G401 (cell line): Measurements from ENCODE around the gene FGL2. TPM values are rescaled to one million over a fixed set of nuclear protein-coding genes. Genes with fewer than 3 reads are reported as not detected.
"Not testable (repeated sequence)": the region's sequence is repeated elsewhere in the genome, so short reads cannot be mapped to it uniquely, and the experiment has no call there.

Experiments
- DNase-seq: peaks from one replicate; pipeline ENCODE4 v3.0.0-alpha.2; 2015; ENCODE audit warnings: low spot score
- in situ Hi-C: cut with HindIII; loops from 2 replicates; pipeline ENCODE4 v1.10.0; 2016; ENCODE audit warnings: low sequenced_read_pairs, mixed read lengths
- total RNA-seq: library from RNA; depleted of rRNA; stranded (reverse); fragments of >200 nt; shearing (Covaris generic); gene quantifications from 2 replicates; pipeline ENCODE4 v1.2.3, GENCODE V29; 2014

FGL2 gene
- total RNA-seq, 1 experiment from 2014 or later = not detected

DNA sequence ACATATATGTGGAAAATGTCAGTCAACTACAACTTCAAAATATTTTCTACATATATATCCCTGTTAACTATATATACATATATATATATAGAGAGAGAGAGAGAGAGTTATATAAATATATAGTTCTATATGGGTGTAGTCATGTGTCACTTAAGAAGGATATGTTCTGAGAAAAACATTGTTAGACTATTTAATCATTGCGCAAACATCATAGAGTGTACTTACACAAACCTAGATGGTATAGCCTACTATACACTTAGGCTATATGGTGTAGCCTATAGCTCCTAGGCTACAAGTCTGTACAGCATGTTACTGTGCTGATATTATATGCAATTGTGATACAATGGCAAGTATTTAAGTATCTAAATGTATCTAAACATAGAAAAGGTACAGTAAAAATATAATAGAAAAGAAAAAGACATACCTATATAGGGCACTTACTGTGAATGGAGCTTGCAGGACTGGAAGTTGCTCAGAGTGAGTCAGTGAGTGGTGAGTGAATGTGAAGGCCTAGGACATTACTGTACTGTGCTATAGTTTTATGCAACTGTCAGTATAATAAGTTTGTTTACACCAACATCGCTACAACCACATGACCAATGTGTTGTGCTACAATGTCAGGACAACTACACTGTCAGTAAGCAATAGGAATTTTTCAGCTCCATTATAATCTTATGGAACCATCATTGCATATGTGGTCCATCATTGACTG is 18.0 kb upstream of the FGL2 start:
- in situ Hi-C loops = no loop called here
- no peak for DNase-seq

- no peak for DNase-seq
- in situ Hi-C loops = no loop called here
Observed at GRCh38 chr7:77216181-77216845, 16.7 kb upstream of the FGL2 start.

DNA sequence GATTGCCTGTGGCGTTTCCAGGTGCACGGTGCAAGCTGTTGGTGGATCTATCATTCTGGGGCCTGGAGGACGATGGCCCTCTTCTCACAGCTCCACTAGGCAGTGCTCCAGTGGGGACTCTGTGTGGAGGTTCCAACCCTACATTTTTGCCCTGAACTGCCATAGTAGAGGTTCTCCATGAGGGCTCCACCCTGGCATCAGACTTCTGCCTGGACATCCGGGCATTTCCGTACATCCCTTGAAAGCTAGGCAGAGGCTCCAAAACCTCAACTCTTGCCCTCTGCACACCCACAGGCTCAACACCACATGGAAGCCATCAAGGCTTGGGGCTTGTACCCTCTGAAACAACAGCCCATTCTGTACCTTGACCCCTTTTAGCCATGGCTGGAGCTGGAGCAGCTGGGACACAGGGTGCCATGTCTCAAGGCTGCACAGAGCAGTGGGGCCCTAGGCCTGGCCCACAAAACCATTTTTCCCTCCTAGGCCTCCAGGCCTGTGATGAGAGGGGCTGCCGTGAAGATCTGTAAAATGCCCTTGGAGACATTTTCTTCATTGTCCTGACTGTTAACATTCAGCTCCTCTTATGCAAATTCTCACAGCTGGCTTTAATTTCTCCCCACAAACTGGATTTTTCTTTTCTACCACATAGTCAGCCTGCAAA is 10.0 kb upstream of the FGL2 start:
- in situ Hi-C loops = no loop called here
- no peak for DNase-seq

- DNase-seq = no peak
- in situ Hi-C loops = no loop called here
Observed at GRCh38 chr7:77208416-77208815, 8.8 kb upstream of the FGL2 start.

GRCh38 chr7:77205706-77206105 is 6.1 kb upstream of the FGL2 start:
- in situ Hi-C loops = no loop called here
- DNase-seq = no peak

DNA sequence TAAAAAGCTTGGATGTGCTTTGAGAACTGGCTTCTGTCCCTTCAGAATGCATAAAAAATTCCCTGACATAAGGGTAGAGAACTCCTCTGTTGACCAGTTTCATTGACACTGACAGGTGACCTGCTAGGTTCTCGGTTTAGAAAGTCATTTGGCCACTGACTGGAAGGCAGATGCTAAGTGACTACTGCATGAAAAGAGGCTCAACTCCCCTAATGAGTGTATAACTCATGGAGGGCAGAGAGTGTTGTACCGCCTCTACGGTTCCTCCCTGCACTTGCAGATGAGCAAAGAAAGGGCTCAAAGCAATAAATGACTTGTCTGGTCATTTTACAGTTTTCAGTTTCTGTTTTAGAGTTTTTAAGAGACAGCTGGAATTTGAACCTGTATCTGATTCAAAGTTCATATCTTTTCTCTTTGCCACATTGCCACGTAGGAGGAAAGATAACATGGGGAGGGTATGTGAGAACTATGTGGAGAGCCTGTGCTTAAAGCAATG is 2.9 kb upstream of the FGL2 start:
- no peak for DNase-seq
- in situ Hi-C loops = no loop called here

GRCh38 chr7:77200542-77200941 is 923 bp upstream of the FGL2 start:
- in situ Hi-C loops = no loop called here
- no peak for DNase-seq

DNA sequence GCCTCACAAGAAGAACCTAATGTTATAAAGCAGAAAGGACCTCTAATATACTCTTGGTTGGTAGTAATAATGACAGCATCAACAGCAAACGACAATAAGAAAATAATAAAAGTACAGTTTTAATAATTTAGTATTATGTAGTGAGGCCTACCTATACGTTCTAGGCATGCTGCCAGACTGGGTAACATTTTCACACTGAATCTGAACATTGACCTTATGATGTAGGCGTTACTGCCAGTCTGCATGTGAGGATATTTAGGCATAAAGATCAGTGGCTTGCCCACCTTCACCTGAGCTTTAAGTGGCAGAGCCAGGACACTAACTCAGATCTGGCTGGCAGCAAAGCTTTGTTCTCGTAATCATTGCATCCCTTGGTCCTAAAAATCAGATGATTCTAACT is 2.5 kb downstream of the FGL2 start:
- DNase-seq = no peak
- in situ Hi-C loops = no loop called here

DNA sequence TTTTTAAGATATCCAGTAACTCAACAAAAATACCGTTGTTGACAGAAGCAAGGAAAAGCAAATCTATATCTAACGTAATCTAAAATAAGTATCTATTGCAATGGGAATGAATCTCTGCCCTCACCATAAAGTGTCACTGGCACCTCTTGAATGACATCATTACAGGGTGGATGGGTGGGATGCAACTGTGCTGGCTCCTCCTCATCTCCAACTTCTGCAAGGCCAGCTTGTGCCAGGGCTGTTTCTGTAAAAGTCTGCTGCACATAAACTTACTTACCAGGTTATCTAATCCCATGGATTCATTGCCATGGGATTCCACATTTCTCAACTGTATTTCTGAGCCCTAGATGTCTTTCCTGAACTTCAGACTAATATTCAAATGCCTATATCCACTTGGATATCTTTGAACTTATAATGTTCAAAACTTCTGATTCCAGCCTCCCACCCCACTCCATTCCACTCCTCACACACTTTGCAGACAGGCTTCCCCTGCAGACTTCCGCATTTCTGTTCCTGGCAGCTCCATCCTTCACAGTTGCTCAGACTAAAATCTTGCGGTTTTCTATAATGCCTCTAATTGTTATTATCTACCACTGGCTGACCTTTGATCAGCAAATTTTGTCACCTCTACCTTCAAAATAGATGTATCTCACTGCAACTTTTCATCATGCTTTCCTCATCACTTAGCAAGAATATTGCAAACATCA is 10.7 kb downstream of the FGL2 start:
- no peak for DNase-seq
- in situ Hi-C loops = no loop called here

DNA sequence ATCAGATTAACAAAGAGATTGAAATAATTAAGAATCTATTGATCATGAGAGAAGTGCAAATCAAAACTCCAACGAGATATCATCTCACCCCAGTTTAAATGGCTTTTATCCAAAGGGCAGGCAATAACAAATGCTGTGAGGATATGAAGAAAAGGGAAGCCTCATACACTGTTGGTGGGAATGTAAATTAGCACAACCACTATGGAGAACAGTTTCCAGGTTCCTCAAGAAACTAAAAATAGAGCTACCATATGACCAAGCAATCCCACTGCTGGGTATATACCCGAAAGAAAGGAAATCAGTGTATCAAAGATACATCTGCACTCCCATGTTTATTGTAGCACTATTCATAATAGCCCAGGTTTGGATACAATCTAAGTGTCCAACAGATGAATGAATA is 13.8 kb downstream of the FGL2 start:
- DNase-seq = no peak
- in situ Hi-C loops = no loop called here

DNA sequence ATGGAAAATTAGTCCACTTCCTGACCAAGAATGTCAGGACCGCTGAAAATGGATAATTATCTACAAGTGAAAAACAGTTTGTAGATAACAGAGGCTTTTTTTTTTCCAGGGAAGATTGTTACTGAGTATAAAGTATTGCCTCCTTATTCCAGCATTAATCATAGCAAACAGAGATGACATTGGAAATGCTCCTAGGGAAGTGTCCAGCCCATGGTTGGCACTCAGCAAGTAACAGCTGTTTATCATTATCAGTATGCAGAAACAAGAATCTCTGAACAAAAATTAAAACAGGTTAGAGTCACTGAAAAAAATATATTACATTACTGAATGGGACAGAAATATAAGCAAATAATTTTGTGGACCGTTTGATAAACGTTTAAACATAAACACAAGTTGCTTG is 14.6 kb downstream of the FGL2 start:
- DNase-seq = no peak
- in situ Hi-C loops = no loop called here

DNA sequence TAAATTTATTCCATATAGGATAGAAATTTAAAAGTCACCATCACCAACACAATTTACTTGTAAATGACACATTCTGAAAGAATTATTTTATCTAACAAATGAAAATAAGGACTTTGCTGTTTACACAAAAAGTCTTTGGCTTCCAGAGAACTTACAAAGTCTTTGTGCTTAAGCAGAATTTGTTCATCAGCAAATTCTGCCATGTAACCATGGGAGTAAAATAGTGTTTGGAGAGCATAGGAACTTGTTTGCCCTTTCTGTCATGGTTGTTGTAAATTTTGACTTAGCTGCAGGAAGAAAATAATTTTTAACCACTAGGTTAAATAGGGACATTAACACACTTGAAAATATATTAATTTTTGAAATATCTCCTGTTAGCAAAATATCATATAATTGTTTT is 15.2 kb downstream of the FGL2 start:
- in situ Hi-C loops = no loop called here

GRCh38 chr7:77182261-77182660 is 17.4 kb downstream of the FGL2 start:
- DNase-seq = no peak
- in situ Hi-C loops = no loop called here

More for the DNA sequence above, 15.2 kb downstream of the FGL2 start:
- no peak for DNase-seq

DNA sequence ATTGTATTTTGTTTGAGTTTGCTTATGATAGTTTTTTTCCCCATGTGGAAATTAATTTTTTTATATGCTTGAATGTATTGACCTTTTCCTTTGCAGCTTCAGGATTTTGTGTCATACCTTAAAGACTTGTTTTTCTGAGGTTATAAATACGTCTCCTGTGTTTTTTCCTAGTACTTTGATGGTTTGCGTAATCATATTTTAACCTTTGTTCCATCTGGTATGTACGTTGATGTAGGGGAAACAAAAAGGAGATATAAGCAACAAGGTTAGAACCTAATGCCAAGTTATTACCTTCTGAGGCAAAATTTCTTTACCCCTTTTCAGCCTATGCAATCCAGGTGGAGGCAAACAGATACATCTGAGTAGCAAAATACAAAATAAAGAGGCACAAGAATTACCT is 17.9 kb downstream of the FGL2 start:
- DNase-seq = no peak
- in situ Hi-C loops = no loop called here

DNA sequence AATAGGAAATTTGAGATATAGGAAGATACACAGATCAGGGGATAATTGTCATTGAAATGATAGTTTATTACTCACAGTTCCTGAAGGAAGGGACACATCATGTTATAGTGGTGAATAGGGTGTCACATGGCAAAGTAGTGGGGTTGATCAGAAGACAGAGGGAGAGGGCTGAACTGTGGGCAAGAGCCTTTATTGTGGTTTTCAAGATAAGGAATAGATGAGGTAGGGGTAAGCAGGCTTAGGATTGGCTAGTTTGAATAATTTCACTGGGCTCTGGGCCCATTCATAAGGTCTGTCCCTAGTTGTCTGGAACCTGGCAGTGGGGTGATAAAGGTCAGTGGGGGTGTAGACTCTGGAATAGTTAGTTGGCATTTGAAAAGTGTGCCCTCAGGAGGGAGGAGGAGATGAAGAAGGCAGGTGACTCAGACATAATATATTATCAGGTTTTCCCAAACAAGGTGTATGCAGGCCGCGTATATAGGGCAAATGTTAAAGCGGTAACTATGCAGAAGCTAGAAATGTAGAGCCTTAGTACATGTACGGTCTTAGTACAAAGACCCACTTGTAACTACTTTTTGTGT is 18.5 kb downstream of the FGL2 start:
- DNase-seq = no peak
- in situ Hi-C loops = no loop called here

DNA sequence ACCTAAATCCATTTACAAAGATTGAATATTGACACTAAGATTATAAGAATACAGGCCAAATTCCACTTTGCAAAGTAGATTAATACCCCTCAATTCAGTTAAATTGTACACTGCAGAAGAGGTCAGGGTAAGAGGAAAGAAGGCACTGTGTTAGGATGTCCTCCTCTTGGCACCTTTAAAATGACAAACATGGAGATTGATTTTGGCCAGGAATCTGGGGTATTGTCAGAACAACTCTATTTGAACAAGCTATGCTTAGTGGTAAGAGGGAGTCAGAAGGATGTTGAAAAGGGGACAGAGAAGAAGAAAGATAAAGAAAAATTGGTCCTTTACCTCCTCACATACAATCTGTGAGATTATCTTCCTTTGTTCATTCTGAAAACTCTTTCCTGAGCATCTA is 21.6 kb downstream of the FGL2 start:
- in situ Hi-C loops, DNase-seq: not testable (repeated sequence)

DNA sequence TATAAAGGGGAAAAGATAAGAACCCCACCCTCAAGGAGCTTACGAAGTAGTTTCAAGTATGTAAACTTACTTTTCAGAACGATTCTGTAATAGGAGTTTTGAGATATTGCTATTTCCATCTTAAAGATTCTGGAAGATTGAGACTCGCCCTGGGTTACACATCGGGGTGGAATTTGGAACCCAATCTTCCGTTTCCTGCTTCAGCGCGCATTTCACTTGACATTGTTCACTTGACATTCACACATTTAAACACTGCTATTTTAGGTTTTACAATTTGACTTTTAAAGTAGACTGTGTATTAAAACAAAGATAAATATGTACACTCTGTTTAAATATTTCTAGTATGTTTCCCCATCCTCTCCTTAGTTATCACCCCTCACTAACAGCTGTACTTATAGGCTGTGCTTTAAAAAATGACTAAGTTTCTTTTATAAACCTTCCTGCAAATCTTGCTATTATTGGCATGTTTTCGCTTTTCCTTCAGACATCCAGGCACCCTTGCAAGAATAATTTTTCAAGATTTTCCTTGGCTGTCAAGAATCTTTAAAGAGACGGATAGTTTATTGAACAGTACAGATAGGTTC is 22.2 kb downstream of the FGL2 start:
- in situ Hi-C loops, DNase-seq: not testable (repeated sequence)

- DNase-seq, in situ Hi-C loops: not testable (repeated sequence)
Observed at GRCh38 chr7:77175274-77175800, 24.3 kb downstream of the FGL2 start.

- in situ Hi-C loops, DNase-seq: not testable (repeated sequence)
Observed at GRCh38 chr7:77174418-77174817, 25.2 kb downstream of the FGL2 start.
